GM21529 (cell line): ENCODE results near the gene SEMA3C.

Experiments
- ATAC-seq: cut with Tn5 transposase; IDR thresholded peaks from one replicate; pipeline ENCODE4 v1.9.1; 2021; ENCODE audit not compliant: unreplicated experiment

Gene SEMA3C

GRCh38 chr7:80918909-80919721 lies at the start of gene SEMA3C:
TSS of gene SEMA3C (minus strand) at chr7:80919051. CDS start at chr7:80916781, 2,270 bp downstream.
- no peak for ATAC-seq

GRCh38 chr7:80968606-80969005 lies 49.8 kb upstream of the SEMA3C start:
- no peak for ATAC-seq

- ATAC-seq: no peak
Observed at GRCh38 chr7:80967917-80968297, 49.1 kb upstream of the SEMA3C start.

- no peak for ATAC-seq
Observed at GRCh38 chr7:80967071-80967916, 48.4 kb upstream of the SEMA3C start.

GRCh38 chr7:80960244-80960795 lies 41.5 kb upstream of the SEMA3C start:
- ATAC-seq: no peak

- no peak for ATAC-seq
Observed at GRCh38 chr7:80957226-80957777, 38.5 kb upstream of the SEMA3C start.

GRCh38 chr7:80954191-80954590 lies 35.3 kb upstream of the SEMA3C start:
- no peak for ATAC-seq

- no peak for ATAC-seq
Observed at GRCh38 chr7:80950550-80950967, 31.7 kb upstream of the SEMA3C start.

- ATAC-seq: no peak
Observed at GRCh38 chr7:80949449-80949848, 30.6 kb upstream of the SEMA3C start.

- no peak for ATAC-seq
Observed at GRCh38 chr7:80946858-80947257, 28.0 kb upstream of the SEMA3C start.

GRCh38 chr7:80945976-80946375 lies 27.1 kb upstream of the SEMA3C start:
- ATAC-seq: no peak

GRCh38 chr7:80943342-80943741 lies 24.5 kb upstream of the SEMA3C start:
- no peak for ATAC-seq

GRCh38 chr7:80942261-80943041 lies 23.6 kb upstream of the SEMA3C start:
- ATAC-seq: no peak

GRCh38 chr7:80941208-80941758 lies 22.4 kb upstream of the SEMA3C start:
- no peak for ATAC-seq

- ATAC-seq: no peak
Observed at GRCh38 chr7:80940539-80941207, 21.8 kb upstream of the SEMA3C start.

- ATAC-seq: no peak
Observed at GRCh38 chr7:80937336-80937735, 18.5 kb upstream of the SEMA3C start.

- ATAC-seq: no peak
Observed at GRCh38 chr7:80935991-80936780, 17.3 kb upstream of the SEMA3C start.

GRCh38 chr7:80934321-80934720 lies 15.5 kb upstream of the SEMA3C start:
- no peak for ATAC-seq

- ATAC-seq: no peak
Observed at GRCh38 chr7:80932536-80932935, 13.7 kb upstream of the SEMA3C start.
